NCI-H1092 treated with DMSO at 0.1 percent for 48 hours (cell line): ENCODE measurements around the gene DLGAP3.
"Not testable (repeated sequence)": the region's sequence is repeated elsewhere in the genome, so short reads cannot be mapped to it uniquely, and the experiment has no call there.

Source experiments
- DNase-seq: peaks from one replicate; lab custom pipeline; 2025; lab: John Stamatoyannopoulos, UW

DLGAP3 gene

GRCh38 chr1:34833711-34834110, 95.7 kb downstream of the DLGAP3 start:
- DNase-seq: no peak

- no peak for DNase-seq
Measured at GRCh38 chr1:34831721-34832246, 97.7 kb downstream of the DLGAP3 start.

GRCh38 chr1:34829250-34829649, 100.2 kb downstream of the DLGAP3 start:
- DNase-seq: no peak

GRCh38 chr1:34828611-34829010, 100.8 kb downstream of the DLGAP3 start:
- no peak for DNase-seq

- no peak for DNase-seq
Measured at GRCh38 chr1:34827341-34827941, 102.0 kb downstream of the DLGAP3 start.

GRCh38 chr1:34825455-34826091, 103.9 kb downstream of the DLGAP3 start:
- peak; percentile 57 for DNase-seq

- DNase-seq: no peak
Measured at GRCh38 chr1:34824817-34825454, 104.5 kb downstream of the DLGAP3 start.

- no peak for DNase-seq
Measured at GRCh38 chr1:34822202-34822601, 107.2 kb downstream of the DLGAP3 start.

GRCh38 chr1:34818862-34819261, 110.6 kb downstream of the DLGAP3 start:
- not testable (repeated sequence) for DNase-seq

GRCh38 chr1:34816778-34817177, 112.7 kb downstream of the DLGAP3 start:
- DNase-seq: no peak

GRCh38 chr1:34816332-34816731, 113.1 kb downstream of the DLGAP3 start:
- DNase-seq: no peak
